HFF-Myc (cell line): ENCODE measurements around the gene AXIN1.

Source experiments
- DNase-seq: peaks from one replicate; pipeline ENCODE4 v3.0.0-alpha.2; 2011; ENCODE audit warnings: low read depth; ENCODE audit errors: extremely low read depth
- H3K4me3 ChIP-seq: replicated peaks from 2 replicates; pipeline ENCODE4 v1.5.1; 2011; ENCODE audit warnings: low read depth, mild to moderate bottlenecking, control low read depth, low read length
- CTCF ChIP-seq: IDR thresholded peaks from 2 replicates; pipeline ENCODE4 v1.5.1; 2012; ENCODE audit warnings: mild to moderate bottlenecking, low read depth, low read length, control low read depth; ENCODE audit errors: missing control alignments

The AXIN1 gene

DNA sequence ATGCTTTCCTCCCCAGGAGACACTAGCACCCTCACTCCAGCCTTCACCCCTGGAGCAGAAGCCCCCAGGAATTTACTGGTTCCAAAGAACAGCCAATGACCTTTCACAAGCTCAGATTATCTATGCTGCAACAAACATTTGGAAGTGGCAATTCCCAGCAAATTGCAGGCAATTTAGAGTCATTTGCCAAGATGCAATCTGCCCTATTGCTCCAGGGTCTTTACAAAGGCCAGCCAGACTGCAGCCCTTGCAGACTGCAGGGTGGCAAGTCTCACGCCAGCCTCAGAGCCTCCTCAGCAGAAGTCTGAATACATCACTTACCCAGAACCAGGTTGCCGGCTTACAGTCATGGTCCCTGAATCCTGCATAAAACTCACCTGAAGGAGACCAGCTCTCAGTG, 21.8 kb downstream of the AXIN1 start:
- DNase-seq: no peak
- TF ChIP-seq CTCF: no peak
- no peak overlapping the region for H3K4me3 ChIP-seq

GRCh38 chr16:325375-326145, 27.0 kb downstream of the AXIN1 start:
- TF ChIP-seq CTCF: no peak
- H3K4me3 ChIP-seq: no peak overlapping the region
- DNase-seq: no peak

- TF ChIP-seq CTCF: no peak
- no peak for DNase-seq
- no peak overlapping the region for H3K4me3 ChIP-seq
These were observed 27.8 kb downstream of the AXIN1 start for GRCh38 chr16:324451-325334.

- TF ChIP-seq CTCF: no peak
These were observed 28.4 kb downstream of the AXIN1 start for GRCh38 chr16:324201-324450.

DNA sequence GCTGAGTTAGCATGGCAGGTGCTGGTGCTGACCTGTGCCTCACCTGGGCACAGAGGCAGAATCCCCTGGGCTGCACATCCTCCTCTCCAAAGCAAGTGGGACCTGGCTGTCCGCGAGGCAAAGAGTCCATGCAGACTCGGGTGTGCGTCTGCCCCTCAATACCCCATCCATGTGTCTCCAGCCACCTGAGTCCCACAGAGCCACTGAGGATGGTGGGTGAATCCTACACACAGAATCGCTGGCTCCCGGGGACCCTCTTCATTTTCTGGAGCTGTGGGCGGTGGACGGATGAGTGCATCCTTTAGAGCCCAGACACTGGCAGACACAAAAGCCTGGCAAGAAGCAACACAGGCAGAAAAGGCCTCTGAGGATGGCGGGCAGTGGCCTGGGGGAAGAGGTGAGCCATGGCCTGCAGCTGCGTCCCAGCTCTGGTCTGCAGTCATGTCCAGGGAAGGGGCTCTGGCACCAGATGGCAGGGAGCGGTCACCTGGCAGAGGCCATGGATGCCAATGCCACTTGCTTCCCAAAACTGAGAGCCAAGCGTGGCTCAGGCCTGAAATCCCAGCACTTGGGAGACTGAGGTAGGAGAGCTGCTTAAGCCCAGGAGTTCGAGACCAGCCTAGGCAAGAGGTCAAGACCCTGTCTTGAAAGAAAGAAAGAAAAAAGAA, 29.9 kb downstream of the AXIN1 start:
- H3K4me3 ChIP-seq: no peak overlapping the region
- TF ChIP-seq CTCF: no peak

More at GRCh38 chr16:324201-324450, 28.4 kb downstream of the AXIN1 start:
- no peak overlapping the region for H3K4me3 ChIP-seq
- no peak for DNase-seq

GRCh38 chr16:321532-321931, 31.0 kb downstream of the AXIN1 start:
- DNase-seq: no peak
- no peak overlapping the region for H3K4me3 ChIP-seq
- no peak for TF ChIP-seq CTCF

More for the DNA sequence above, 29.9 kb downstream of the AXIN1 start:
- no peak for DNase-seq
